IPS DF 4.7 (cell line): ENCODE data around the gene CP.
"Not testable (repeated sequence)": the region's sequence is repeated elsewhere in the genome, so short reads cannot be mapped to it uniquely, and the experiment has no call there.

ENCODE experiments used
- DNase-seq: peaks from one replicate; pipeline ENCODE4 v3.0.0-alpha.2; 2013; ENCODE audit warnings: low spot score; ENCODE audit errors: extremely low read depth

The CP gene

GRCh38 chr3:149227591-149228268, 6.1 kb upstream of the CP start:
- no peak for DNase-seq

- DNase-seq: no peak
Measured at GRCh38 chr3:149226776-149227175, 5.1 kb upstream of the CP start.

GRCh38 chr3:149224736-149225594, 3.3 kb upstream of the CP start:
- no peak for DNase-seq

DNA sequence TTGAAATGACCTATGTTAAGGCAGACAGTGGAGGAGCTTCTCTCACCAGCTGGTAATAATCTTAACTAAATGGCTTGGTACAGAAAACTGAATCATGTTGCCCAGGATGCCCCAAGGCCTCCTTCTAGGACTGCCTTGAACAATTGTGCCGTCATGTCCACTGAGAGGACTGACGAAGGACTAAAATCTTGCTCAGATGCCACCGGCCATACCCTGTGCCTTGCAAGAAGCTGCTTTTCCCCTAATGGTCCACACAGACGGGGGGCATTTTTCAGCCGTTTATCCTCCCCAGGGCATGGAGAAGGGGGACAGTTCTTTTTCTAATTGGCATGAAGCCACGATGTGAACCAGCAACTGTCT, 1.8 kb upstream of the CP start:
- DNase-seq: no peak

DNA sequence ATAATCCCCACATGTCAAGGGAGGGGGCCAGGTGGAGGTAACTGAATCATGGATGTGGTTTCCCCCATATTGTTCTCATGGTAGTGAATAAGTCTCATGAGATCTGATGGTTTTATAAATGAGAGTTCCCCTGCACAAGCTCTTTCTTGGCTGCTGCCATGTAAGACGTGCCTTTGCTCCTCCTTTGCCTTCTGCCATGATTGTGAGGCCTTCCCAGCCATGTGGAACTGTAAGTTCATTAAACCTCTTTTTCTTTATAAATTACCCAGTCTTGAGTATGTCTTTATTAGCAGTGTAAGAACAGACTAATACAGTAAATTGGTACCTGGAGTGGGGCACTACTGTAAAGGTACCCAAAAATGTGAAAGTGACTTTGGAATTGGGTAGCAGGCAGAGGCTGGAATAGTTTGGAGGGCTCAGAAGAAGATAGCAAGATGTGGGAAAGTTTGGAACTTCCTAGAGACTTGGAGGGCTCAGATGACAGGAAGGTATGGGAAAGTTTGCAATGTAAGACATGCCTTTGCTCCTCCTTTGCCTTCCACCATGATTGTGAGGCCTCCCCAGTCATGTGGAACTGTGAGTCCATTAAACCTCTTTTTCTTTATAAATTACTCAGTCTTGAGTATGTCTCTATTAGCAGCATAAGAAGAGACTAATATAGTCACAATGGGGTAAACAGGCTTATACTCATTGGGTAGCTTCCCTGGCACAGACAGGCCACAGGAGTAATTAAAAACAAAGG, 2.1 kb downstream of the CP start:
- not testable (repeated sequence) for DNase-seq

DNA sequence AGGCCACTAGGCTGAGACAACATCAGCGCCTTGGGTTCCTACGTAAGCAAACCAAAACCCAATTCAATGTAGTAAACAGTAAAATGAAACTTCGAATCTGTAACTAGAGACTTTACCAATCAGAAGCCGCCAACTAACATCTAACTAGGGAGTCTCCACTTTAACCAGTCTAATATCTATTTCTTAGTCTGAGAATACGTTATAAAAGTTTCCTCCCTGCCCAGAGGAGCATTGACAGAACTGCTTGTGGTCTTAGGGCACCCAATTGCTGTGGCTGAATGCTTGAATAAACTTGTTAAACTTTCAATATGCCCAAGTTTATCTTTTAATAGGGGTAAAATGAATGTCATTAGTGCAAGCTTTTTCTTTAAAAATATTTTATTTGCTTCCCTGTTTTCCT, 4.3 kb downstream of the CP start:
- no peak for DNase-seq

GRCh38 chr3:149216193-149216869, 5.3 kb downstream of the CP start:
- DNase-seq: no peak

GRCh38 chr3:149215515-149215914, 6.1 kb downstream of the CP start:
- DNase-seq: no peak

DNA sequence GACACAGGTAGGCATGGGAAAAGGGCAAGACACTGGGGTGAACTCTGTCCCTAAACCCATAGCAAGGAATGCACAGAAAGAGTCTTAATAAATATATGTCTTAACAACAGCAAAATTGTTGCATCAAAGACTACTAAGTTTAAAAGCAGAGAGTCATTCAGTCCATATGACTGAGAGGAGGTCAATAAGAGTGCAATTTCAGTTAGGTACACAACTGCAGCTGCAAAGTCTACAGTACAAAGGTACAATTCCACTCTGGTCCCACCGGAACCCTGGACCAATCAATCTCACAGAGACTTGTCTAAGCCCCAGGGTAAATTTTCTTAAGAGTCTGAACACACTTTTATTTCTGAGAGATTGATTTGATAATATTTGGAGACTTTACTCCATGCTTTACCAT, 6.9 kb downstream of the CP start:
- DNase-seq: no peak

GRCh38 chr3:149212386-149212785, 9.2 kb downstream of the CP start:
- DNase-seq: no peak

DNA sequence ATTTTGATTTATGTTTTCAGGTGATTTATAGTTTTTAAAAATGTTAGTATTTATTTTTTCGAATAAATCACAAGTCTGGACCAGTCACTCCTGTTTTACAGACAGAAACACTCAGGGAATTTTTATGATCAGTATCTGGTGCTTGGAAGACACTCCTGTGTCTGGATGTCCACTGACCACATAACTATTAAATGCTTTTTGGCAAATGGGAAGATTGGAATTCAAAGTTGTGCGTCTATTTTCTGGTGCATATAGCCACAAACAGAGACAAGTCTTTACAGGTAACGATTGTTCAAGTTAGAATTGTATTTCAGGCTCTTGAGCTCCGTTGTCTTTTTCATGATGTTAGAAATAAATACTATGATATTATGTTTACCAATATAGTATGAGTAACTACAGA, 12.2 kb downstream of the CP start:
- no peak for DNase-seq

GRCh38 chr3:149207475-149207874, 14.2 kb downstream of the CP start:
- DNase-seq: no peak

GRCh38 chr3:149204390-149204991, 17.1 kb downstream of the CP start:
- no peak for DNase-seq

DNA sequence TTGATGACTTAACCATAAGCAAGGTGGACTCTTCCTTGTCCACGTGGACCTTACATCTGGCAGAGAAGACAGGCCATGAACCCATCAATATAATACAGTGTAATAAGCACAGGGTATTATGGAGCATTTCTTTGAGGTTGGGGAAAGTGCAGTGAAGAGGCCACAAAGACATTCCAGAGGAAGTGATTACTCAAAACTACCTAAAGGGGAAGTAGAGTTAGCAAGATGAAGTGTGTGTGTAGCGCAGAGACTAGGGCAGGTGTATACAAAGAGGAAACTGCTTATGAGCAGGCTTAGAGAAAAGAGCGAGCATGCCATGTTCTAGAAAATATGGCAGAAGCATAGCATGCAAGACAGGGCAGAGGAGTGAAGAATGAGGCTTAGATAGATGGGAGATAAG, 17.9 kb downstream of the CP start:
- DNase-seq: no peak

DNA sequence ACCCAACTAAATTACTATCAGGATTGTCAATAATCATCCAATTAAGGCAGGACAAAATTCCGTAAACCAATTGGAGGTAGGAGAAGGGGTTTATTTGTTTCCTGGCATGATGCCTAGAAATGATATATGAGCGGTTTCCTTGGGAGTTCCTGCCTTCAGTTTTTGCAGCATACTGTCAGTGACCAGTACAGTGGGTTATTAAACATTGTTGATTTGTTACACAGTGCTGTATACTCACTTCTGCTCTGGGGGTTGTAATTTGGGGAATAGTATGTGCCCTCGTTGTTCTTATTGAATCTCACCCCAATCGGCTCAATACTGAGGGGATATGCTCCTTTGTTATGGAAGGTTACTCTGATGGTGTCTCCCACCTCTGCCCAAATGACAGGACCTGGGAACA, 22.2 kb downstream of the CP start:
- no peak for DNase-seq

- peak; percentile 93 for DNase-seq
Measured at GRCh38 chr3:149198611-149199010, 23.0 kb downstream of the CP start.

DNA sequence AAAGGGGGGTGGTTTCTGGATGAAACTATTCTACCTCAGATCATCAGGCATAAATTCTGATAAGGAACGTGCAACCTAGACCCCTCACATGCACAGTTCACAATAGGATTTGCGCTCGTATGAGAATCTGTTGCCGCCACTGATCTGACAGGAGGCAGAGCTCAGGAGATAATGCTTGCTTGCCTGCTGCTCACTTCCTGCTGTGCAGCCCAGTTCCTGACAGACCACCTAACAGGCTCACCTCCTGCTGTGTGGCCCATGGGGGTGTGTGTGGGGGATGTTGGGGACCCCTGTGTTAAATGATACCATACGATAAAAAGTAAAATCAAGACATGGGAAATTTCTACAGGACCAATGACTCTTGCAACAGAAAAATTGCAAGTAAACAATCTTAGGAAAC, 24.0 kb downstream of the CP start:
- no peak for DNase-seq

DNA sequence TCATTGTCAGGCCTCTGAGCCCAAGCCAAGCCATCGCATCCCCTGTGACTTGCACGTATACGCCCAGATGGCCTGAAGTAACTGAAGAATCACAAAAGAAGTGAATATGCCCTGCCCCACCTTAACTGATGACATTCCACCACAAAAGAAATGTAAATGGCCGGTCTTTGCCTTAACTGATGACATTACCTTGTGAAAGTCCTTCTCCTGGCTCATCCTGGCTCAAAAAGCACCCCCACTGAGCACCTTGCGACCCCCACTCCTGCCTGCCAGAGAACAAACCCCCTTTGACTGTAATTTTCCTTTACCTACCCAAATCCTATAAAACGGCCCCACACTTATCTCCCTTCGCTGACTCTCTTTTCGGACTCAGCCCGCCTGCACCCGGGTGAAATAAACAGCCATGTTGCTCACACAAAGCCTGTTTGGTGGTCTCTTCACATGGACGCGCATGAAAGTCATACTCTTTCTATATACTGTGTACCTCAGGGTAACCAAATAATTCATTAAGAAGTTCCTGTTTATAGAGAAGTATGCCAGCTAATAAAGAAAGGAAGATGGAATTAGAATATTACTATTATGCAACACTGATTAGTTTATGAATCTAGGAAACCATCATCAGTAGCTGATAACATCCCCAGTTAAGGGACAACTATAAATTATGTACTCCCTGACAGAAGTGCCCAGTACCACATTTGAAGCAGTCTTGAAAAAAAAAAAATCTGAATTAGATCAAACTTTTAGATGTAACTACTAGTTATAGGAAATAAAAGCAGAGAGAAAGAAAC, 24.6 kb downstream of the CP start:
- not testable (repeated sequence) for DNase-seq

- no peak for DNase-seq
Measured at GRCh38 chr3:149195221-149195620, 26.4 kb downstream of the CP start.

DNA sequence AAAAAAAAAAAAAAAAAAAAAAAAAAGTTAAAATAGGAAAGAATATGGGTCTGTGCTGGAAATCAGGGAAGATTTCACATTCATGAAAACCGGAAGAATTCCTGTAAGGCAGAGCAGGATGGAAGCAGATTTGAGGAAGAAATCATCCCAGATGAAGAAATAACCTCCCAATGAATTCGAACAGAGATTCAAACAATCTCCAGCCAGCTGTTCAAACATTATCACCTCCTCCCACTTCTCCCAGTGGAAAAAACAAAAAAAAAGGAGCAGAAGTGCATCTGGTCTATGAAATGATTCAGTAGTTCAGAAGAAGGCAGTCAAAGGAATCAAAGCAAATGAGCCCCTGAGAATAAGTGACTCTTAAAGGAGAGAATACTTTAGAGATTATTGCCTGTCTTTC, 33.1 kb downstream of the CP start:
- DNase-seq: no peak

GRCh38 chr3:149186721-149187120, 34.9 kb downstream of the CP start:
- no peak for DNase-seq
